VCaP (cell line): ENCODE results near the gene NPM1.
"Not testable (repeated sequence)": the region's sequence is repeated elsewhere in the genome, so short reads cannot be mapped to it uniquely, and the experiment has no call there.

Source experiments
- H3K27ac ChIP-seq: fragments of 450-650 bp; 2 replicates; pipeline ENCODE4 v1.5.1; 2017
- CTCF ChIP-seq: fragments of 450-650 bp; conservative IDR thresholded peaks from 2 replicates; pipeline ENCODE4 v1.5.1; 2017; ENCODE audit warnings: mild to moderate bottlenecking, moderate library complexity

Gene NPM1

DNA sequence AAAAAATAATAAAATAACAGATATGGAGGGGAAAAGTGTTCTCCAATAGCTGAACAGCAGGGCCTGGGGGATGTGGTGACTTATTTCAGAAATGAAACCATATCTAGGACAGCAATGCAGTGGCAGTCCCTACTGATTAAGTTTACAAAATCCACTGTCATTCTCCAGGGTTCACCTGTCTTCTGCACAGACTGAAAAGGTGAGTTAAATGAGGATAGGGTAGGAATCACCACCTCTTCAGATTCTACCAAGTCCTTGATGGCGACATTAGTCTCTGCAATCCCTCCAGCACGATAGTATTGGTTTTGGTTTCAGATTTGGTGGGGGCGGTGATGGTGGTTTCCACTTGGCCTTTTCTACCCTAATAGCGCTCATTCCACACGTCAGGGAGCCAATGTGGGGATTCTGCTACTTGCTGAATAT lies 32.3 kb upstream of the NPM1 start:
- TF ChIP-seq CTCF, result no peak
- no peak overlapping the region for H3K27ac ChIP-seq

GRCh38 chr5:171357843-171358242 lies 29.8 kb upstream of the NPM1 start:
- TF ChIP-seq CTCF, result no peak
- no peak overlapping the region for H3K27ac ChIP-seq

DNA sequence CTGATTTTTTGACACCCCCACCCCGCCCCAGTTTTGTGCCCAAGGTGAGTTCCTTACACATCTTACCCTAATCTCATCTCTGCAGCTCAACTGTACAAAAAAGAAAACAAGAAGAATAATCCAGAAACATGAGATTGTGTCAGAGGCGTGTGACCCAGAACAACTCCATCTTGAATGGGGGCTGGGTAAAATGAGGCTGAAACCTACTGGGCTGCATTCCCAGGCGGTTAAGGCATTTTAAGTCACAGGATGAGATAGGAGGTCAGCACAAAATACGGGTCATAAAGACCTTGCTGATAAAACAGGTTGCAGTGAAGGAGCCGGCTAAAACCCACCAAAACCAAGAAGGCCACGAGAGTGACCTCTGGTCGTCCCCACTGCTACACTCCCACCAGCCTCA lies 26.5 kb upstream of the NPM1 start:
- H3K27ac ChIP-seq, result not testable (repeated sequence)

- not testable (repeated sequence) for H3K27ac ChIP-seq
These were observed 24.4 kb upstream of the NPM1 start for GRCh38 chr5:171363249-171363648.

GRCh38 chr5:171363846-171364245 lies 23.8 kb upstream of the NPM1 start:
- no peak overlapping the region for H3K27ac ChIP-seq
- no peak for TF ChIP-seq CTCF

GRCh38 chr5:171365351-171365750 lies 22.3 kb upstream of the NPM1 start:
- no peak for TF ChIP-seq CTCF
- no peak overlapping the region for H3K27ac ChIP-seq

GRCh38 chr5:171366645-171367044 lies 21.0 kb upstream of the NPM1 start:
- no peak overlapping the region for H3K27ac ChIP-seq
- TF ChIP-seq CTCF, result no peak

DNA sequence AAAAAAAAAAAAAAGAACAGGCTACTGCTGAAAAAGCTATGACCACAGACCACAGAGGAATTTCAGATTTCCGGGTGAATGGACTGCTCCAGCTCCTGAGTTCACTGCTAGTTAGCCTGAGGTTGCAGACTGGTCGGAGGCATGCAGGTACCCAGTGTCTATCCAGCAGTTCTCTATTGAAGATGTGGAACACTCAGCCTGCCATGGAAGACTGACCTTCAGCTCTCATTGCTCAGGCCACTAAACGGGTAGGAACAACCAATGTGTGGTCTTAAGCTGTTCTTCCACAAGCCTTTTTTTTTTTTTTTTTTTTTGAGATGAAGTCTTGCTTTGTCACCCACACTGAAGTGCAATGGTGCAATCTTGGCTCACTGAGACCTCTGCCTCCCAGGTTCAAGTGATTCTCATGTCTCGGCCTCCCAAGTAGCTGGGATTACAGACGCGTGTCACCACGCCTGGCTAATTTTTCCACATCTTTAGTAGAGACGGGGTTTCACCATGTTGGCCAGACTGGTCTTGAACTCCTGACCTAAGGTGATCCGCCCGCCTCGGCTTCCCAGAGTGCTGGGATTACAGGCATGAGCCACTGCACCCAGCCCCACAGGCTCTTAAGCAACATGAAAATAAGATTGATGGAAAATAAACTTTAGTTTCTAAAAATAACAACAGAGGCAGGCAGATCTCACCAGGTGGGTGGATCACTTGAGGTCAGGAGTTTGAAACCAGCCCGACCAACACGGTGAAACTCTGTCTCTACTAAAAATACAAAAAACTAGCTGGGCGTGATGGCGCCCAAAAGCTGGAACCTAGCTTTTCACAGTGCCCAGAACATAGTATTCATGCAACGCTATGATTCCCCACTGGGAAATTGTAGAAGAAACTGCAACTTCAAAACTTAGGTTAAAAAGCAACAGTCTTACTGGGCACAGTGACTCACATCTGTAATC lies 20.0 kb upstream of the NPM1 start:
- H3K27ac ChIP-seq, result no peak overlapping the region
- TF ChIP-seq CTCF, result no peak
